Immature natural killer cell (primary cell): ENCODE data around the gene CACNG8. TPM values are rescaled to one million over a fixed set of nuclear protein-coding genes. Genes with fewer than 3 reads are reported as not detected.
"Not testable (repeated sequence)": the region's sequence is repeated elsewhere in the genome, so short reads cannot be mapped to it uniquely, and the experiment has no call there.

Experiments used
- DNase-seq, 3 donors: peaks; one replicate each; pipeline ENCODE4 v3.0.0; 2022; ENCODE audit warnings: mixed read lengths in 1 of 3
- H3K27ac Mint-ChIP-seq, 6 donors: one replicate each; pipeline ENCODE4 v1.8.0; 2020; ENCODE audit warnings: mixed read lengths in 6 of 6, mild to moderate bottlenecking in 5 of 6, inconsistent platforms in 4 of 6, moderate library complexity in 3 of 6
- H3K27me3 Mint-ChIP-seq, 3 donors: one replicate each; pipeline ENCODE4 v1.8.0; 2020 to 2021; ENCODE audit warnings: low read depth in 3 of 3, mild to moderate bottlenecking in 3 of 3, mixed read lengths in 3 of 3, moderate library complexity in 3 of 3, inconsistent platforms in 1 of 3
- H3K36me3 Mint-ChIP-seq, 3 donors: one replicate each; pipeline ENCODE4 v1.8.0; 2020; ENCODE audit warnings: mixed read lengths in 3 of 3, inconsistent platforms in 2 of 3, mild to moderate bottlenecking in 2 of 3
- H3K4me1 Mint-ChIP-seq, 2 donors: one replicate each; pipeline ENCODE4 v1.8.0; 2020; ENCODE audit warnings: inconsistent platforms in 2 of 2, mild to moderate bottlenecking in 2 of 2, mixed read lengths in 2 of 2, moderate library complexity in 1 of 2
- H3K4me3 Mint-ChIP-seq, 5 donors: one replicate each; pipeline ENCODE4 v1.8.0; 2020; ENCODE audit warnings: mild to moderate bottlenecking in 5 of 5, mixed read lengths in 5 of 5, inconsistent platforms in 3 of 5, moderate library complexity in 3 of 5
- H3K9me3 Mint-ChIP-seq, 6 donors: one replicate each; pipeline ENCODE4 v1.8.0; 2020; ENCODE audit warnings: mild to moderate bottlenecking in 6 of 6, mixed read lengths in 6 of 6, inconsistent platforms in 4 of 6, moderate library complexity in 3 of 6
- polyA plus RNA-seq, 3 donors: library from polyadenylated mRNA; unstranded; fragments of 300-500 nt; fragmentation: Illumina TruSeq; gene quantifications; one replicate each; pipeline ENCODE4 v1.2.3, GENCODE V29; 2021

Gene CACNG8
- polyA plus RNA-seq: not detected

DNA sequence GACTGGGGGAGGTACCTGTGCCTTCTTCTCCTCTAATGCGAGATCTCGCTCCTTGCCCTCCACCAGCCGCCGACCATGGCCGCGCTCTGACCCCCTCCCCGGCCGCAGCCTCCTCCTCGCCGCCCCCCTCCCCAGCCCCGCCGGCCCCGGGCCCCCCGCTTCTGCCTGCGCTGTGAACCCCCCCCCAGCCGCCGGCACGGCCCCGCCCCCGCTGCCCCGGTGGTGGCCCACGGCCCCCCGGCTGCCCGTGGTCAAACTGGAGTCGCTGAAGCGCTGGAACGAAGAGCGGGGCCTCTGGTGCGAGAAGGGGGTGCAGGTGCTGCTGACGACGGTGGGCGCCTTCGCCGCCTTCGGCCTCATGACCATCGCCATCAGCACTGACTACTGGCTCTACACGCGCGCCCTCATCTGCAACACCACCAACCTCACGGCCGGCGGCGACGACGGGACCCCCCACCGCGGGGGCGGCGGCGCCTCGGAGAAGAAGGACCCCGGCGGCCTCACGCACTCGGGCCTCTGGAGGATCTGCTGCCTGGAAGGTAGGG, at the start of gene CACNG8:
TSS of gene CACNG8 (plus strand) at position 51 of the 545 bp plus-strand sequence.
- Mint-ChIP-seq H3K27me3 (peaks cover 24 to 44% (median 32%) of the 10 kb centered on the region in 3 donors), H3K4me1 (peaks cover 0 to 2% of the 10 kb centered on the region in 2 donors), H3K36me3 (peaks cover 0 to 4% (median 0%) of the 10 kb centered on the region in 3 donors), H3K9me3 (peaks cover 0 to 2% (median 0%) of the 10 kb centered on the region in 6 donors), H3K27ac (no peak within 1 kb of the TSS), H3K4me3 (no peak within 1 kb of the TSS)
- no peak for DNase-seq

GRCh38 chr19:53915000-53915399, 47.7 kb upstream of the CACNG8 start:
- Mint-ChIP-seq H3K36me3 (peaks cover 0 to 6% (median 5%) of the 10 kb centered on the region in 3 donors), H3K9me3 (peaks cover 0 to 2% (median 0%) of the 10 kb centered on the region in 6 donors), H3K4me1 (peaks cover 0 to 1% of the 10 kb centered on the region in 2 donors), H3K27me3 (peaks cover 11 to 27% (median 11%) of the 10 kb centered on the region in 3 donors), H3K4me3 (no peak overlapping the region), H3K27ac (no peak overlapping the region)
- DNase-seq: no peak

DNA sequence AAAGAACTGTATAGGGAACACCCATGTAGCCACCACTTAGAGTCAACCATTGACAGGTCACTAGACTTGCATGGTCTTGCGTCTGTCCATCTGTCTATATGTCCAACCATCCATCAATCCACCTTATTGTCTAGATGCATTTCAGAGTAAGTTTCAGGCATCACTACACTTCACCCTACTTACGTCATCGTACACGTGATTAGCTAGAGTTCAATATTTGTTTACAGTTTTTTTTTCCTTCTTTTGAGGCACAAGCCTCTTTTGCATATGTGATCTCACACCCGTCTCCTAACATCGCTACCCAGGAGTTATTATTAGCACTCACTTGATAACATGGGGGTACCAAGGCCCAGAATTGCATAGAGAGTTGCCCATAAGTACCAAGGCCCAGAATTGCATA, 46.7 kb upstream of the CACNG8 start:
- no peak overlapping the region for H3K27ac Mint-ChIP-seq
- H3K36me3 Mint-ChIP-seq: no peaks in the 10 kb centered on the region
- no peak overlapping the region for H3K4me3 Mint-ChIP-seq
- H3K4me1 Mint-ChIP-seq: no peaks in the 10 kb centered on the region
- DNase-seq: no peak
- H3K9me3 Mint-ChIP-seq: peaks cover 0 to 2% (median 0%) of the 10 kb centered on the region in 6 donors
- H3K27me3 Mint-ChIP-seq: peaks cover 5 to 19% (median 6%) of the 10 kb centered on the region in 3 donors

- peaks cover 1 to 7% (median 3%) of the 10 kb centered on the region in 3 donors for H3K27me3 Mint-ChIP-seq
- no peaks in the 10 kb centered on the region for H3K36me3 Mint-ChIP-seq
- DNase-seq: no peak
- no peak overlapping the region for H3K4me3 Mint-ChIP-seq
- peaks cover 0 to 2% (median 0%) of the 10 kb centered on the region in 6 donors for H3K9me3 Mint-ChIP-seq
- H3K4me1 Mint-ChIP-seq: no peaks in the 10 kb centered on the region
- no peak overlapping the region for H3K27ac Mint-ChIP-seq
Observed at GRCh38 chr19:53917356-53917755, 45.4 kb upstream of the CACNG8 start.

DNA sequence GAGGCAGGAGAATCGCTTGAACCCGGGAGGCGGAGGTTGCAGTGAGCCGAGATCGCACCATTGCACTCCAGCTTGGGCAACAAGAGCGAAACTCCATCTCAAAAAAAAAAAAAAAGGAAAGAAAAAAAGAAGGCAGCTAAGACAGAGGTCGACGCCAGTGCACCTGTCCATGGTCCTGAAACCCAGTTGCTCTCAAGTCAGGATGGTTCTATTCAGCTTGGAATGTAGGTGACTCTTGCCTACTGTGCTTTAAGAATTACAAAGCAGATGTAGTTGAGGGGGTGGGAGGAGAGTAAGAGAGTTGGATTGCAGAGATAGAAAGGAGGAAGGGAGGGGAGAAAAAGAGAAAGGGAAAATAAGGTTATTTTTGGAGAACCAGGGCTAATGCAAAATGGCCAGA, 35.0 kb upstream of the CACNG8 start:
- peaks cover 0 to 4% (median 0%) of the 10 kb centered on the region in 3 donors for H3K27me3 Mint-ChIP-seq
- peaks cover 0 to 2% (median 0%) of the 10 kb centered on the region in 6 donors for H3K9me3 Mint-ChIP-seq
- H3K4me1 Mint-ChIP-seq: no peaks in the 10 kb centered on the region
- no peak for DNase-seq
- H3K27ac Mint-ChIP-seq: no peak overlapping the region
- H3K36me3 Mint-ChIP-seq: no peaks in the 10 kb centered on the region
- H3K4me3 Mint-ChIP-seq: peak overlapping the region in 1 of 5 donors; percentile 28

- Mint-ChIP-seq H3K27me3 (peaks cover 0 to 7% (median 2%) of the 10 kb centered on the region in 3 donors), H3K9me3 (no peaks in the 10 kb centered on the region), H3K36me3 (no peaks in the 10 kb centered on the region), H3K4me1 (no peaks in the 10 kb centered on the region), H3K27ac (no peak overlapping the region), H3K4me3 (no peak overlapping the region)
- no peak for DNase-seq
Observed at GRCh38 chr19:53936029-53936428, 26.7 kb upstream of the CACNG8 start.

- peaks cover 0 to 2% (median 0%) of the 10 kb centered on the region in 6 donors for H3K9me3 Mint-ChIP-seq
- H3K27me3 Mint-ChIP-seq: peaks cover 2 to 21% (median 11%) of the 10 kb centered on the region in 3 donors
- no peaks in the 10 kb centered on the region for H3K4me1 Mint-ChIP-seq
- no peak overlapping the region for H3K27ac Mint-ChIP-seq
- peak in 1 of 3 donors; percentile 1 for DNase-seq
- H3K4me3 Mint-ChIP-seq: no peak overlapping the region
- H3K36me3 Mint-ChIP-seq: no peaks in the 10 kb centered on the region
Observed at GRCh38 chr19:53942001-53942786, 20.5 kb upstream of the CACNG8 start.

- Mint-ChIP-seq H3K4me1 (no peaks in the 10 kb centered on the region), H3K27ac (no peak overlapping the region), H3K9me3 (peaks cover 0 to 2% (median 0%) of the 10 kb centered on the region in 6 donors), H3K4me3 (no peak overlapping the region), H3K36me3 (no peaks in the 10 kb centered on the region), H3K27me3 (peaks cover 5 to 21% (median 11%) of the 10 kb centered on the region in 3 donors)
- no peak for DNase-seq
Observed at GRCh38 chr19:53944416-53944815, 18.3 kb upstream of the CACNG8 start.

DNA sequence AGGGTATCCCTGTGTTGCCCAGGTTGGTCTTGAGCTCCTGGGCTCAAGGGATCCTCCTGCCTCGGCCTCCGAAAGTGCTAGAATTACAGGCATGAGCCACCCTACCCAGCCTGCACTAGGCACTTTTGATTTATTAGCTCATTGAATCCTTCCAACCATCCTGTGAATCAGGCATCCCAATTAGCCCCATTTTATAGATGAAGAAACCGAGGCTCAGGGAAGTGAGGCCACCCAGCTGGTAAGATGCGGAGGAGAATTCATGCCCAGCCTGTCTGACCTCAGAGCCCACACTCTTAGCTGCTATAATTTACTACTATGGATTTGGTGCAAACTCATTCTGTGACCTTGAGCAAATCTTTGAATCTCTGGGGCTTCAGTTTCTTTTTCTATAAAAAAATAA, 17.8 kb upstream of the CACNG8 start:
- peaks cover 0 to 2% (median 0%) of the 10 kb centered on the region in 6 donors for H3K9me3 Mint-ChIP-seq
- no peak overlapping the region for H3K4me3 Mint-ChIP-seq
- no peaks in the 10 kb centered on the region for H3K36me3 Mint-ChIP-seq
- H3K27ac Mint-ChIP-seq: no peak overlapping the region
- no peak for DNase-seq
- H3K4me1 Mint-ChIP-seq: no peaks in the 10 kb centered on the region
- peaks cover 5 to 21% (median 11%) of the 10 kb centered on the region in 3 donors for H3K27me3 Mint-ChIP-seq

- Mint-ChIP-seq H3K4me3 (no peak overlapping the region), H3K4me1 (no peaks in the 10 kb centered on the region), H3K9me3 (peaks cover 0 to 2% (median 0%) of the 10 kb centered on the region in 6 donors), H3K27me3 (peaks cover 3 to 18% (median 11%) of the 10 kb centered on the region in 3 donors), H3K36me3 (no peaks in the 10 kb centered on the region), H3K27ac (no peak overlapping the region)
- no peak for DNase-seq
Observed at GRCh38 chr19:53945441-53945840, 17.3 kb upstream of the CACNG8 start.

- H3K4me1 Mint-ChIP-seq: no peaks in the 10 kb centered on the region
Observed at GRCh38 chr19:53945998-53946397, 16.7 kb upstream of the CACNG8 start.

DNA sequence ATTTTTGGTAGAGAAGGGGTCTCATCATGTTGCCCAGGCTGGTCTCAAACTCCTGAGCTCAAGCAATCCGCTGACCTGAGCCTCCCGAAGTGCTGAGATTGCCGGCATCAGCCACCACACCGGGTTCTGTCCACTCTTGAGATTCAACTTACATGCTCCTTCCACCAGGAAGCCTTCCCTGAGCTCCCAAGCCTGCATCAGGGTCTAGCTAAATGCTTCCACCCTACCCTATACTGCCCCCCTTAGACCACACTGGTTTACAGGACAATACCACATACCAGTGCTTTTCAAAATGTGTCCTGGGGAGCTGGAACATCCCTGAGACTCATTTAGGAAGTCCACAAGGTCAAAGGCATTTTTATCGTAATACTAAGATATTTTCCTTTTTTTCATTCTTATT, 15.1 kb upstream of the CACNG8 start:
- Mint-ChIP-seq H3K4me1 (no peaks in the 10 kb centered on the region), H3K36me3 (no peaks in the 10 kb centered on the region), H3K4me3 (no peak overlapping the region), H3K27me3 (peaks cover 3 to 13% (median 6%) of the 10 kb centered on the region in 3 donors), H3K9me3 (peaks cover 0 to 2% (median 0%) of the 10 kb centered on the region in 6 donors), H3K27ac (no peak overlapping the region)
- no peak for DNase-seq

More at GRCh38 chr19:53945998-53946397, 16.7 kb upstream of the CACNG8 start:
- no peak for DNase-seq
- Mint-ChIP-seq H3K27me3 (peaks cover 3 to 17% (median 11%) of the 10 kb centered on the region in 3 donors), H3K36me3 (no peaks in the 10 kb centered on the region), H3K27ac (no peak overlapping the region), H3K9me3 (peaks cover 0 to 2% (median 0%) of the 10 kb centered on the region in 6 donors), H3K4me3 (no peak overlapping the region)

DNA sequence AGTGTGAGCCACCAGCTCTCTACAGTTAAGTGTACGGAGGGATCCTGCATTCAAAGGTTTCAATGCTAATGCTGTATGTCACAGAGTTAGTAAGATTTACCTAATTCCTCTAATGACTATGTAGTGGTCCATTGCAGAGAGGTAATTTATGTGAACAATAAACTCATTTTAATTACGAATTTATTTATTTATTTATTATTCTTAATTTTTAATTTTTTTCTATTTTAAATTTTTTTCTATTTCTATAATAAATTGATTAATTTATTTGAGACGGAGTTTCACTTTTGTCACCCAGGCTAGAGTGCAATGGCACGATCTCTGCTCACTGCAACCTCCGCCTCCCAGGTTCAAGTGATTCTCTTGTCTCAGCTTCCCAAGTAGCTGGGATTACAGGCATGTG, 14.1 kb upstream of the CACNG8 start:
- H3K27ac Mint-ChIP-seq, H3K4me1 Mint-ChIP-seq, H3K27me3 Mint-ChIP-seq, DNase-seq, H3K9me3 Mint-ChIP-seq, H3K36me3 Mint-ChIP-seq, H3K4me3 Mint-ChIP-seq: not testable (repeated sequence)

DNA sequence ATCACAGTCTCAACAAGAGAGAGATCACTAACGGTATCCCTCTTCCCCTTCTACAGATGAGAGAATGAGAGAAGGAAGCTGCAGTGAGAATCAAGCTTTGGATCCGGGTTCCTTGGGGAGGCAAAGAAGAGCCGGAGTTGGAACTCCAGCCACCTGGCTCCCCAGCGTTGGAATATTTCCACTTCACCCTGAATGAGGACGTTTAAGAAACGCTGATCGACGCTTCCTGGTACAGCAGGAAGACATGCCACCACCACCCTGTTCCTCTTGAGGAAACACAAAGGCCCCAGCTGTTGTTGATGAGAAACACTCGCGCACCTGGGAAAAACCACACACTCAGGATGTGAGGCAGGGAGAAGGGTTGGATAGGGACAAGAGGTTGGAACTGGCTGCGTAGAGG, 11.3 kb upstream of the CACNG8 start:
- no peak overlapping the region for H3K27ac Mint-ChIP-seq
- no peak overlapping the region for H3K4me3 Mint-ChIP-seq
- no peaks in the 10 kb centered on the region for H3K4me1 Mint-ChIP-seq
- no peaks in the 10 kb centered on the region for H3K36me3 Mint-ChIP-seq
- DNase-seq: no peak
- no peaks in the 10 kb centered on the region for H3K9me3 Mint-ChIP-seq
- peaks cover 0 to 8% (median 5%) of the 10 kb centered on the region in 3 donors for H3K27me3 Mint-ChIP-seq
